Endothelial cell of umbilical vein (primary cell): ENCODE results near the gene ASNSD1. TPM values are rescaled to one million over a fixed set of nuclear protein-coding genes. Genes with fewer than 3 reads are reported as not detected.

Source experiments
- BruUV-seq: library from RNA; stranded (reverse); fragments of 400-500 nt; replicated peaks from 2 replicates; lab custom pipeline; 2021; lab: Mats Ljungman, UMichigan
- CTCF ChIA-PET: fragments of 300-600, 350-600 bp; sonication (Branson Sonifier 250); formaldehyde crosslinking; loops from one replicate; lab custom pipeline; 2021; ENCODE audit warnings: antibody characterized with exemption, inconsistent platforms; lab: Charles Lee
- POLR2A ChIA-PET: fragments of 300-600, 350-600 bp; sonication (Branson Sonifier 250); formaldehyde crosslinking; loops from one replicate; lab custom pipeline; 2021; ENCODE audit warnings: antibody characterized with exemption, inconsistent platforms; lab: Charles Lee
- DNase-seq: peaks from one replicate; pipeline ENCODE4 v3.0.0-alpha.2; 2011; ENCODE audit warnings: low read depth, low spot score
- FAIRE-seq: peaks from 2 replicates; lab custom pipeline; 2011; peaks lifted over from hg19 to GRCh38; lab: Jason Lieb, UNC
- H2AFZ ChIP-seq: 2 replicates; pipeline ENCODE4 v1.6.0; 2012; ENCODE audit warnings: low read depth, low read length, control low read depth, inconsistent platforms
- H3K27ac ChIP-seq: 2 replicates; pipeline ENCODE4 v1.5.1; 2011; ENCODE audit warnings: low read depth, mild to moderate bottlenecking, control low read depth, low read length, moderate library complexity; ENCODE audit not compliant: insufficient read depth
- H3K27me3 ChIP-seq, 2 experiments: 2 replicates each; pipeline versions ENCODE4 v1.6.0 to v1.6.1; 2011; ENCODE audit warnings: low read length in 2 of 2, mixed read lengths in 1 of 2; ENCODE audit not compliant: control insufficient read depth in 2 of 2, insufficient read depth in 2 of 2
- H3K36me3 ChIP-seq, 2 experiments: 2 replicates in 1 of 2; 3 replicates in 1 of 2; pipeline ENCODE4 v1.5.1; 2011; ENCODE audit warnings: low read length in 2 of 2, mild to moderate bottlenecking in 1 of 2, moderate library complexity in 1 of 2; ENCODE audit not compliant: control insufficient read depth in 2 of 2, insufficient read depth in 2 of 2; ENCODE audit errors: extremely low read depth in 1 of 2
- H3K4me1 ChIP-seq: 3 replicates; pipeline ENCODE4 v1.5.1; 2011; ENCODE audit warnings: mild to moderate bottlenecking, low read length; ENCODE audit not compliant: control insufficient read depth, insufficient read depth; ENCODE audit errors: extremely low read depth
- H3K4me2 ChIP-seq: 2 replicates; pipeline ENCODE4 v1.6.1; 2011; ENCODE audit warnings: low read length, control low read depth, mixed read lengths; ENCODE audit not compliant: insufficient read depth
- H3K4me3 ChIP-seq, 3 experiments: fragments of 200-600 bp in 1 of 3; sonication (generic), shearing (Covaris generic) in 1 of 3; replicated peaks in 1 of 3; 2 replicates each; pipeline ENCODE4 v1.5.1; 2011 to 2016; ENCODE audit warnings: control low read depth in 3 of 3, low read length in 3 of 3, mild to moderate bottlenecking in 2 of 3, inconsistent platforms in 1 of 3, low read depth in 1 of 3, moderate library complexity in 1 of 3; ENCODE audit not compliant: insufficient read depth in 1 of 3
- H3K79me2 ChIP-seq: 2 replicates; pipeline ENCODE4 v1.6.0; 2012; ENCODE audit warnings: low read length, inconsistent platforms; ENCODE audit not compliant: control insufficient read depth, insufficient read depth
- H3K9ac ChIP-seq: replicated peaks from 2 replicates; pipeline ENCODE3; 2011; ENCODE audit warnings: low read length, control low read depth; ENCODE audit not compliant: insufficient read depth; ENCODE audit errors: extremely low read depth
- H3K9me1 ChIP-seq: replicated peaks from 3 replicates; pipeline ENCODE4 v1.6.0; 2011; ENCODE audit warnings: mild to moderate bottlenecking, low read length; ENCODE audit not compliant: control insufficient read depth, insufficient read depth; ENCODE audit errors: extremely low read depth
- H3K9me3 ChIP-seq: replicated peaks from 2 replicates; pipeline ENCODE4 v1.5.1; 2012; ENCODE audit warnings: low read length, inconsistent platforms; ENCODE audit not compliant: control insufficient read depth, insufficient read depth
- H4K20me1 ChIP-seq: replicated peaks from 2 replicates; pipeline ENCODE3; 2011; ENCODE audit warnings: mild to moderate bottlenecking, low read length; ENCODE audit not compliant: control insufficient read depth, insufficient read depth; ENCODE audit errors: extremely low read depth
- EZH2 ChIP-seq: IDR thresholded peaks from 2 replicates; pipeline ENCODE4 v1.6.1; 2012; ENCODE audit warnings: borderline replicate concordance, low read depth, mild to moderate bottlenecking, moderate library complexity, low read length, inconsistent platforms; ENCODE audit not compliant: severe bottlenecking
- FOS ChIP-seq: IDR thresholded peaks from 2 replicates; pipeline ENCODE4 v1.6.1; 2011; ENCODE audit warnings: mild to moderate bottlenecking, low read length, moderate library complexity, borderline replicate concordance; ENCODE audit not compliant: insufficient read depth
- GATA2 ChIP-seq: IDR thresholded peaks from 2 replicates; pipeline ENCODE4 v1.7.0; 2011; ENCODE audit warnings: low read depth, mild to moderate bottlenecking, moderate library complexity, mixed read lengths, low read length; ENCODE audit not compliant: insufficient read length, insufficient read depth
- JUN ChIP-seq: IDR thresholded peaks from 2 replicates; pipeline ENCODE4 v1.6.1; 2011; ENCODE audit warnings: borderline replicate concordance, low read depth; ENCODE audit not compliant: insufficient read length, insufficient read depth
- MYC ChIP-seq: IDR thresholded peaks from one replicate; pipeline ENCODE4 v1.6.1; 2011; ENCODE audit warnings: mild to moderate bottlenecking, low read depth, low read length
- POLR2A ChIP-seq: IDR thresholded peaks from 2 replicates; pipeline ENCODE4 v1.6.1; 2012; ENCODE audit warnings: low read depth, mild to moderate bottlenecking, control low read depth, low read length
- POLR2AphosphoS5 ChIP-seq: IDR thresholded peaks from 2 replicates; pipeline ENCODE4 v1.6.1; 2012; ENCODE audit warnings: low read depth, mild to moderate bottlenecking, control low read depth, low read length, moderate library complexity; ENCODE audit not compliant: insufficient read depth
- dilution Hi-C: fragments of 300-500 bp; cut with MboI; formaldehyde crosslinking; loops from one replicate; pipeline ENCODE4 v1.15.0; 2019; ENCODE audit warnings: low sequenced_read_pairs; ENCODE audit not compliant: extremely low pct_ligation_motif_present
- intact Hi-C: fragments of 100-400 bp; cut with micrococcal nuclease; formaldehyde crosslinking; loops from one replicate; pipeline ENCODE4 v1.10.0; 2022
- polyA plus RNA-seq, 4 experiments: library from polyadenylated mRNA; depleted of rRNA in 3 of 4; stranded (reverse) in 3 of 4; unstranded in 1 of 4; fragments of >200 nt; gene quantifications; 2 replicates each; pipeline versions ENCODE4 v1.2.1 to v1.2.3, GENCODE V29; 2011 to 2012; ENCODE audit warnings: missing spikeins in 1 of 4
- total RNA-seq: library from RNA; stranded (reverse); gene quantifications from 2 replicates; pipeline ENCODE4 v1.2.3, GENCODE V29; 2021
- TF ChIP-seq, protein P1 (sequence below): IDR thresholded peaks from 2 replicates; pipeline ENCODE4 v1.6.1; 2011; ENCODE audit not compliant: insufficient read depth, insufficient read length
- TF ChIP-seq, protein P2 (sequence below), 2 donors: IDR thresholded peaks; 1 replicate in 1 of 2; 2 replicates in 1 of 2; pipeline ENCODE4 v1.5.1; 2011; ENCODE audit warnings: low read length in 2 of 2, mild to moderate bottlenecking in 2 of 2, moderate library complexity in 2 of 2, control low read depth in 1 of 2, inconsistent platforms in 1 of 2, low read depth in 1 of 2; ENCODE audit not compliant: insufficient read depth in 1 of 2; ENCODE audit errors: extremely low read depth in 1 of 2

The ASNSD1 gene
- total and polyA plus RNA-seq, 2 donors (not counting 3 experiments of a cell fraction or from before 2014, with no cell fraction given) = 15.8 to 39.5 TPM

DNA sequence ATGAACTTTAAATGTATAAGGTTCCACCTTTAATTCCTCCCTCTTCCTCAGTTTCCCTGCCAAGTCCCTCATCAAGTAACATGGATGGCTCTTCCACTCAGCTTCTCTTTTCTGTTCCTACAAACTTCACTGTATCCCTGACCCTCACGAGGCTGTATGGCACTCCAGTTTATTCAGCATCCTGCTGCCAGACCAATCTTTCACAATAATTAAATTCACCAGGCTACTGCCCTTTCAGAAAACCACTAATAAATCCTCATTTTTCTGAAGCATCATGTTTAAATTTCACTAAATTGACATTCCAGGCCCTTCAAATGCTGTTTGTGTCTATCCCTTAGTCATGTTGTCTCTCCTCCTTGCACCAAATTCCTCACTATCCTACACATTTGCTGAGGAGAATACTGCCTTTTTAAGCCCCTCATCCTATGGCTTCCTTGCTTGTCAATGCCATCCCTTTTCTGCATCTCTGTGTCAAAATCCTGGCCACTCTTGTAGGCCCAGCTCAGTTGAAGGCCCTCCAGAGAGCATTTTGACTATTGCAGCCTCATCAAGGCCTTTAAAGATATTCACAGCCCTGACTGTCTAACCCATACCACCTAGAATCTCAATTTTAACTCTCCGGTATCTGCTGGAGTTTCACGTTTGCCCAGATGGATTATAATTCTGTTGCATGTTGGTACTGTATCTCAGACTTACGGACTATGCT, 22.8 kb upstream of the ASNSD1 start:
- Histone ChIP-seq H3K9me1 (no peaks in the 10 kb centered on the region), H3K27me3 (no peaks in the 10 kb centered on the region), H4K20me1 (no peaks in the 10 kb centered on the region), H3K4me3 (no peak overlapping the region), H3K9me3 (no peaks in the 10 kb centered on the region), H2AFZ (no peak overlapping the region), H3K36me3 (no peaks in the 10 kb centered on the region), H3K9ac (no peak overlapping the region), H3K4me1 (no peaks in the 10 kb centered on the region), H3K4me2 (no peak overlapping the region), H3K27ac (no peak overlapping the region), H3K79me2 (no peaks in the 10 kb centered on the region)
- no TSS peak for BruUV-seq
- ChIA-PET POLR2A (no interaction called here), CTCF (no interaction called here)
- TF ChIP-seq EZH2 (no peak), MYC (no peak), POLR2A (no peak), POLR2AphosphoS5 (no peak), FOS (no peak), JUN (no peak), GATA2 (no peak)
- TF ChIP-seq, protein P1, sequence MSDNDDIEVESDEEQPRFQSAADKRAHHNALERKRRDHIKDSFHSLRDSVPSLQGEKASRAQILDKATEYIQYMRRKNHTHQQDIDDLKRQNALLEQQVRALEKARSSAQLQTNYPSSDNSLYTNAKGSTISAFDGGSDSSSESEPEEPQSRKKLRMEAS = no peak
- TF ChIP-seq, protein P2, sequence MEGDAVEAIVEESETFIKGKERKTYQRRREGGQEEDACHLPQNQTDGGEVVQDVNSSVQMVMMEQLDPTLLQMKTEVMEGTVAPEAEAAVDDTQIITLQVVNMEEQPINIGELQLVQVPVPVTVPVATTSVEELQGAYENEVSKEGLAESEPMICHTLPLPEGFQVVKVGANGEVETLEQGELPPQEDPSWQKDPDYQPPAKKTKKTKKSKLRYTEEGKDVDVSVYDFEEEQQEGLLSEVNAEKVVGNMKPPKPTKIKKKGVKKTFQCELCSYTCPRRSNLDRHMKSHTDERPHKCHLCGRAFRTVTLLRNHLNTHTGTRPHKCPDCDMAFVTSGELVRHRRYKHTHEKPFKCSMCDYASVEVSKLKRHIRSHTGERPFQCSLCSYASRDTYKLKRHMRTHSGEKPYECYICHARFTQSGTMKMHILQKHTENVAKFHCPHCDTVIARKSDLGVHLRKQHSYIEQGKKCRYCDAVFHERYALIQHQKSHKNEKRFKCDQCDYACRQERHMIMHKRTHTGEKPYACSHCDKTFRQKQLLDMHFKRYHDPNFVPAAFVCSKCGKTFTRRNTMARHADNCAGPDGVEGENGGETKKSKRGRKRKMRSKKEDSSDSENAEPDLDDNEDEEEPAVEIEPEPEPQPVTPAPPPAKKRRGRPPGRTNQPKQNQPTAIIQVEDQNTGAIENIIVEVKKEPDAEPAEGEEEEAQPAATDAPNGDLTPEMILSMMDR (IDR thresholded peaks at IDR 0.05; ENCODE audit: extremely low read depth in 1 of 2, insufficient read depth in 1 of 2, low read depth in 1 of 2, low read length in 2 of 2) = no peak
- DNase-seq = no peak
- dilution Hi-C loops (no loop called here), intact Hi-C loops (no loop called here)
- FAIRE-seq = no peak
